Thyroid gland (tissue), 4 donors: ENCODE data around the gene PLXNC1.

Experiments
- POLR2A ChIP-seq, 2 donors: fragments of 450-650 bp; IDR thresholded peaks; one replicate each; pipeline ENCODE4 v1.6.1; 2017; ENCODE audit warnings: antibody characterized with exemption in 2 of 2, mild to moderate bottlenecking in 2 of 2, moderate library complexity in 1 of 2
- TF ChIP-seq, protein P1 (sequence below), 6 experiments: fragments of 200-600 bp in 3 of 6; fragments of 450-650 bp in 3 of 6; sonication (generic) in 3 of 6; IDR thresholded peaks; one replicate each; pipeline ENCODE4 v1.5.1; 2016 to 2019; ENCODE audit warnings: antibody characterized with exemption in 6 of 6, mild to moderate bottlenecking in 2 of 6, inconsistent platforms in 1 of 6, moderate library complexity in 1 of 6

DNA sequence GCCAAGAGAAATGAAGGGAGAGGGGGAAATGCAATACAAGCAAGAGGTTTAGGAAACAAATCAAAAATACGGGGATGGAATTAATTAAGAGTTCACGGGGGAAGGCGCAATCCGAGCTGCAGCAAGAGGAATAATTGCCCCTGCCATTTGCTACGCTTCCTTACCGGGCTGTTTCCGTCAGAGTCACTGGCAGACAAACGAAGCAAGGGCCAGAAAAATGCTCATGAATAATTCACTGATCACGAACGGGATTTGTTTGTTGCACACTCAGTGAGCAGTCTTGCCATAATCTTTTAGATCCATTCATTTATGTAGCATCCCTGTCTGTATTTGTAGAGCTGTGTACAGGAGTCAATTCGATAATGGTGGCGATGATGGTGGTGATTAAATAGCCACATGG, 39.0 kb downstream of the PLXNC1 start:
- TF ChIP-seq, protein P1, sequence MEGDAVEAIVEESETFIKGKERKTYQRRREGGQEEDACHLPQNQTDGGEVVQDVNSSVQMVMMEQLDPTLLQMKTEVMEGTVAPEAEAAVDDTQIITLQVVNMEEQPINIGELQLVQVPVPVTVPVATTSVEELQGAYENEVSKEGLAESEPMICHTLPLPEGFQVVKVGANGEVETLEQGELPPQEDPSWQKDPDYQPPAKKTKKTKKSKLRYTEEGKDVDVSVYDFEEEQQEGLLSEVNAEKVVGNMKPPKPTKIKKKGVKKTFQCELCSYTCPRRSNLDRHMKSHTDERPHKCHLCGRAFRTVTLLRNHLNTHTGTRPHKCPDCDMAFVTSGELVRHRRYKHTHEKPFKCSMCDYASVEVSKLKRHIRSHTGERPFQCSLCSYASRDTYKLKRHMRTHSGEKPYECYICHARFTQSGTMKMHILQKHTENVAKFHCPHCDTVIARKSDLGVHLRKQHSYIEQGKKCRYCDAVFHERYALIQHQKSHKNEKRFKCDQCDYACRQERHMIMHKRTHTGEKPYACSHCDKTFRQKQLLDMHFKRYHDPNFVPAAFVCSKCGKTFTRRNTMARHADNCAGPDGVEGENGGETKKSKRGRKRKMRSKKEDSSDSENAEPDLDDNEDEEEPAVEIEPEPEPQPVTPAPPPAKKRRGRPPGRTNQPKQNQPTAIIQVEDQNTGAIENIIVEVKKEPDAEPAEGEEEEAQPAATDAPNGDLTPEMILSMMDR (IDR thresholded peaks at IDR 0.05) = no peak
- TF ChIP-seq POLR2A (IDR thresholded peaks at IDR 0.05) = no peak
